NB4 (cell line): Measurements from ENCODE around the gene KIF16B.

Source experiments
- POLR2A ChIP-seq: IDR thresholded peaks from 2 replicates; pipeline ENCODE4 v1.6.1; 2011; ENCODE audit warnings: mild to moderate bottlenecking; ENCODE audit not compliant: insufficient read length; ENCODE audit errors: extremely low read depth
- TF ChIP-seq, protein P1 (sequence below): IDR thresholded peaks from one replicate; pipeline ENCODE4 v1.5.1; 2012; ENCODE audit warnings: low read depth, low read length
- TF ChIP-seq, protein P2 (sequence below): IDR thresholded peaks from 2 replicates; pipeline ENCODE4 v1.6.1; 2011; ENCODE audit warnings: low read depth, low read length

DNA sequence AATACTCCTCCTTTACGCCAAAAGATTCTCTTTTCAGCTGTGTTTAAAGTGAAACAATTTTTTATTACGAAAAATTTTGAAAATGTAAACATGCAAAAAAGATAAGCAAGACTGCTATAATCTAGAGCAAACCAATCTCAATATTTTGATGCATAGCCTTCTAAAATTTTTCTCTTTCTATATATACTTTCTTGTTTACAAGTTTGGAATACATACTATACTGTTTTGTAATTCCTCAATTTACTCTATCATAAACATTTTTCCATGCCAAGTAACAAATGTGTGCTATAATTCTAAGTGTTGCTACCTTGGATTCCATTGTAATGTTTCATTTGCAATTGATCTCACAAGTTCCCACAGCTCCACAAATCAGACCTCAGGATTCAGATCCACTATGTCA lies 43.1 kb upstream of the KIF16B start:
- TF ChIP-seq, protein P1, sequence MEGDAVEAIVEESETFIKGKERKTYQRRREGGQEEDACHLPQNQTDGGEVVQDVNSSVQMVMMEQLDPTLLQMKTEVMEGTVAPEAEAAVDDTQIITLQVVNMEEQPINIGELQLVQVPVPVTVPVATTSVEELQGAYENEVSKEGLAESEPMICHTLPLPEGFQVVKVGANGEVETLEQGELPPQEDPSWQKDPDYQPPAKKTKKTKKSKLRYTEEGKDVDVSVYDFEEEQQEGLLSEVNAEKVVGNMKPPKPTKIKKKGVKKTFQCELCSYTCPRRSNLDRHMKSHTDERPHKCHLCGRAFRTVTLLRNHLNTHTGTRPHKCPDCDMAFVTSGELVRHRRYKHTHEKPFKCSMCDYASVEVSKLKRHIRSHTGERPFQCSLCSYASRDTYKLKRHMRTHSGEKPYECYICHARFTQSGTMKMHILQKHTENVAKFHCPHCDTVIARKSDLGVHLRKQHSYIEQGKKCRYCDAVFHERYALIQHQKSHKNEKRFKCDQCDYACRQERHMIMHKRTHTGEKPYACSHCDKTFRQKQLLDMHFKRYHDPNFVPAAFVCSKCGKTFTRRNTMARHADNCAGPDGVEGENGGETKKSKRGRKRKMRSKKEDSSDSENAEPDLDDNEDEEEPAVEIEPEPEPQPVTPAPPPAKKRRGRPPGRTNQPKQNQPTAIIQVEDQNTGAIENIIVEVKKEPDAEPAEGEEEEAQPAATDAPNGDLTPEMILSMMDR, result no peak
- TF ChIP-seq POLR2A, result no peak
- TF ChIP-seq, protein P2, sequence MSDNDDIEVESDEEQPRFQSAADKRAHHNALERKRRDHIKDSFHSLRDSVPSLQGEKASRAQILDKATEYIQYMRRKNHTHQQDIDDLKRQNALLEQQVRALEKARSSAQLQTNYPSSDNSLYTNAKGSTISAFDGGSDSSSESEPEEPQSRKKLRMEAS, result no peak
